Transverse colon (tissue), 4 donors: ENCODE measurements around the gene RAB43. TPM values are rescaled to one million over a fixed set of nuclear protein-coding genes. Genes with fewer than 3 reads are reported as not detected.

Experiments
- DNase-seq: peaks from one replicate; pipeline ENCODE4 v3.0.0-alpha.2; 2019
- H3K27ac ChIP-seq, 4 donors: fragments of 200-600 bp; sonication (generic); 2 replicates each; pipeline ENCODE4 v1.5.1; 2016 to 2018; ENCODE audit warnings: inconsistent platforms in 4 of 4
- H3K27me3 ChIP-seq: fragments of 200-600 bp; sonication (generic); 2 replicates; pipeline ENCODE4 v1.5.1; 2017; ENCODE audit warnings: inconsistent platforms
- H3K36me3 ChIP-seq, 4 donors: fragments of 200-600 bp; sonication (generic); 2 replicates each; pipeline ENCODE4 v1.5.1; 2017 to 2019; ENCODE audit warnings: inconsistent platforms in 4 of 4
- H3K4me1 ChIP-seq, 4 donors: fragments of 200-600 bp; sonication (generic); 2 replicates each; pipeline ENCODE4 v1.5.1; 2017 to 2020; ENCODE audit warnings: inconsistent platforms in 4 of 4
- H3K4me3 ChIP-seq, 4 donors: fragments of 200-600 bp; sonication (generic); 1 replicate in 1 of 4; 2 replicates in 3 of 4; pipeline versions ENCODE4 v1.5.1 to v1.6.1; 2017 to 2019; ENCODE audit warnings: inconsistent platforms in 4 of 4
- H3K9me3 ChIP-seq, 2 donors: fragments of 200-600 bp; sonication (generic); 2 replicates each; pipeline ENCODE4 v1.5.1; 2017 to 2019; ENCODE audit warnings: inconsistent platforms in 2 of 2
- CTCF ChIP-seq, 5 experiments: fragments of 200-600 bp in 3 of 5; fragments of 450-650 bp in 2 of 5; sonication (generic) in 3 of 5; IDR thresholded peaks; 1 replicate in 2 of 5; 2 replicates in 3 of 5; pipeline ENCODE4 v1.5.1; 2016 to 2017; ENCODE audit warnings: antibody characterized with exemption in 5 of 5, inconsistent platforms in 3 of 5, mild to moderate bottlenecking in 2 of 5, moderate library complexity in 1 of 5
- EP300 ChIP-seq: sonication (generic); formaldehyde crosslinking; IDR thresholded peaks from one replicate; pipeline ENCODE4 v1.6.1; 2017; ENCODE audit warnings: antibody characterized with exemption, low read depth
- POLR2A ChIP-seq: fragments of 450-650 bp; IDR thresholded peaks from one replicate; pipeline ENCODE4 v1.6.1; 2016; ENCODE audit warnings: antibody characterized with exemption, mild to moderate bottlenecking, moderate library complexity
- POLR2AphosphoS5 ChIP-seq, 3 donors: sonication (generic); formaldehyde crosslinking; IDR thresholded peaks; one replicate each; pipeline ENCODE4 v1.6.1; 2016; ENCODE audit warnings: antibody characterized with exemption in 3 of 3
- WGBS, 2 donors: methylation state at CpG; one replicate each; pipeline ENCODE4 v1.1.5; 2018; ENCODE audit warnings: low coverage in 1 of 2; 5-methylcytosine and 5-hydroxymethylcytosine counted together
- in situ Hi-C, 4 donors: fragments of 200-750 bp; cut with MboI; loops; one replicate each; pipeline versions ENCODE4 v1.15.0 to v1.15.1; 2017; ENCODE audit warnings: low sequenced_read_pairs in 3 of 4, low pct_ligation_motif_present in 1 of 4, low pct_unique_long_range_greater_than_20kb in 1 of 4
- intact Hi-C: fragments of 100-400 bp; cut with DNase I; formaldehyde crosslinking; loops from one replicate; pipeline ENCODE4 v1.15.1; 2023; ENCODE audit warnings: low total_unique reads
- total RNA-seq, 4 donors: library from RNA; depleted of rRNA; stranded (reverse); fragments of >200 nt; gene quantifications; one replicate each; pipeline ENCODE4 v1.1.0, GENCODE V29; 2016

RAB43 gene
- total RNA-seq, 4 donors from 2014 or later, result 23.1 to 40.4 (median 31.3) TPM

GRCh38 chr3:129058441-129059200 is 63.0 kb downstream of the RAB43 start:
- no peaks in the 10 kb centered on the region for H3K36me3 ChIP-seq

GRCh38 chr3:129057249-129057648 is 64.4 kb downstream of the RAB43 start:
- 93 to 100% methylated on average over 3 to 4 of the region's 4 CpGs for WGBS, 2 donors
- no peak overlapping the region for H3K4me3 ChIP-seq
- H3K36me3 ChIP-seq, result no peaks in the 10 kb centered on the region
- no peaks in the 10 kb centered on the region for H3K27me3 ChIP-seq
- no peak for DNase-seq
- intact Hi-C loops, result loop anchor here (10.0 kb wide), 1 partner anchor 188 kb away; the partner anchor contains the start of gene COPG1
- in situ Hi-C loops, result loop anchor here in 1 of 4 donors (10.0 kb wide), 1 partner anchor 188 kb away; the partner anchor contains the start of gene COPG1
- no peaks in the 10 kb centered on the region for H3K9me3 ChIP-seq
- peaks cover 23 to 70% (median 47%) of the 10 kb centered on the region in 4 donors for H3K4me1 ChIP-seq
- H3K27ac ChIP-seq, result peak overlapping the region in 3 of 4 donors; percentile 82 to 88 (median 86)
- TF ChIP-seq EP300 (no peak), POLR2AphosphoS5 (IDR thresholded peaks at IDR 0.05) (no peak), CTCF (IDR thresholded peaks at IDR 0.05) (no peak), POLR2A (no peak)

More at GRCh38 chr3:129058441-129059200, 63.0 kb downstream of the RAB43 start:
- in situ Hi-C loops, result loop anchor here in 1 of 4 donors (10.0 kb wide), 1 partner anchor 186 kb away; the partner anchor contains the start of gene COPG1
- H3K27ac ChIP-seq, result peak overlapping the region; percentile 54 to 86 (median 76)
- peak; percentile 73 for DNase-seq
- no peaks in the 10 kb centered on the region for H3K9me3 ChIP-seq
- WGBS, 2 donors, result 43% methylated on average over 4 of the region's 4 CpGs; no CpG with 5 or more reads in 1 of the 2 donors
- H3K27me3 ChIP-seq, result no peaks in the 10 kb centered on the region
- peaks cover 15 to 69% (median 46%) of the 10 kb centered on the region in 4 donors for H3K4me1 ChIP-seq
- intact Hi-C loops, result loop anchor here (10.0 kb wide), 1 partner anchor 186 kb away; the partner anchor contains the start of gene COPG1
- no peak for TF ChIP-seq EP300
- no peak for TF ChIP-seq POLR2AphosphoS5 (IDR thresholded peaks at IDR 0.05)
- TF ChIP-seq POLR2A, result no peak
- no peak for TF ChIP-seq CTCF (IDR thresholded peaks at IDR 0.05)
- no peak overlapping the region for H3K4me3 ChIP-seq

GRCh38 chr3:129056451-129057173 is 65.0 kb downstream of the RAB43 start:
- no peak overlapping the region for H3K4me3 ChIP-seq
- H3K4me1 ChIP-seq, result peaks cover 29 to 77% (median 52%) of the 10 kb centered on the region in 4 donors
- H3K36me3 ChIP-seq, result no peaks in the 10 kb centered on the region
- no peaks in the 10 kb centered on the region for H3K27me3 ChIP-seq
- H3K27ac ChIP-seq, result peak overlapping the region; percentile 82 to 88 (median 84)
- no peak for DNase-seq
- TF ChIP-seq POLR2AphosphoS5 (IDR thresholded peaks at IDR 0.05) (no peak), POLR2A (no peak), EP300 (no peak), CTCF (IDR thresholded peaks at IDR 0.05) (no peak)
- no peaks in the 10 kb centered on the region for H3K9me3 ChIP-seq
- in situ Hi-C loops (loop anchor here in 1 of 4 donors (10.0 kb wide), 1 partner anchor 188 kb away; the partner anchor contains the start of gene COPG1), intact Hi-C loops (loop anchor here (10.0 kb wide), 1 partner anchor 188 kb away; the partner anchor contains the start of gene COPG1)
- WGBS, 2 donors, result 42 to 55% methylated on average over 3 to 9 of the region's 9 CpGs
